HG03039 (cell line): Measurements from ENCODE around the gene LCA5.
"Not testable (repeated sequence)": the region's sequence is repeated elsewhere in the genome, so short reads cannot be mapped to it uniquely, and the experiment has no call there.

Experiments used
- ATAC-seq: cut with Tn5 transposase; IDR thresholded peaks from one replicate; pipeline ENCODE4 v1.9.1; 2021; ENCODE audit warnings: mild to moderate bottlenecking, moderate library complexity; ENCODE audit not compliant: unreplicated experiment

Gene LCA5

GRCh38 chr6:79536954-79537747 lies at the start of gene LCA5:
Gene LCA5, minus strand, starts transcription at chr6:79537430. Its CDS starts 18,536 bp downstream, at chr6:79518894.
- ATAC-seq, result peak; percentile 100

- no peak for ATAC-seq
Observed at GRCh38 chr6:79586548-79586947, 49.3 kb upstream of the LCA5 start.

GRCh38 chr6:79584332-79584731 lies 47.1 kb upstream of the LCA5 start:
- ATAC-seq, result no peak

GRCh38 chr6:79577926-79578325 lies 40.7 kb upstream of the LCA5 start:
- not testable (repeated sequence) for ATAC-seq

- no peak for ATAC-seq
Observed at GRCh38 chr6:79574630-79575225, 37.5 kb upstream of the LCA5 start.

GRCh38 chr6:79574174-79574573 lies 36.9 kb upstream of the LCA5 start:
- ATAC-seq, result no peak

- ATAC-seq, result no peak
Observed at GRCh38 chr6:79571030-79571367, 33.8 kb upstream of the LCA5 start.

- no peak for ATAC-seq
Observed at GRCh38 chr6:79570129-79571029, 33.1 kb upstream of the LCA5 start.

- no peak for ATAC-seq
Observed at GRCh38 chr6:79568996-79569395, 31.8 kb upstream of the LCA5 start.

GRCh38 chr6:79564636-79565035 lies 27.4 kb upstream of the LCA5 start:
- no peak for ATAC-seq

GRCh38 chr6:79559706-79560105 lies 22.5 kb upstream of the LCA5 start:
- ATAC-seq, result no peak

- ATAC-seq, result no peak
Observed at GRCh38 chr6:79557673-79558467, 20.6 kb upstream of the LCA5 start.

- ATAC-seq, result no peak
Observed at GRCh38 chr6:79554305-79554704, 17.1 kb upstream of the LCA5 start.

- no peak for ATAC-seq
Observed at GRCh38 chr6:79551401-79551800, 14.2 kb upstream of the LCA5 start.

GRCh38 chr6:79548304-79548703 lies 11.1 kb upstream of the LCA5 start:
- no peak for ATAC-seq

GRCh38 chr6:79546186-79546585 lies 9.0 kb upstream of the LCA5 start:
- no peak for ATAC-seq

- ATAC-seq, result peak; percentile 90
Observed at GRCh38 chr6:79544939-79545450, 7.8 kb upstream of the LCA5 start.

- peak; percentile 38 for ATAC-seq
Observed at GRCh38 chr6:79544299-79544927, 7.2 kb upstream of the LCA5 start.

GRCh38 chr6:79543886-79544285 lies 6.7 kb upstream of the LCA5 start:
- peak; percentile 21 for ATAC-seq

GRCh38 chr6:79543411-79543810 lies 6.2 kb upstream of the LCA5 start:
- ATAC-seq, result no peak
